ACC112 (cell line): ENCODE data around the gene BPTF.
"Not testable (repeated sequence)": the region's sequence is repeated elsewhere in the genome, so short reads cannot be mapped to it uniquely, and the experiment has no call there.

Experiments used
- H2AFZ ChIP-seq: fragments of 200-600 bp; sonication (generic); one replicate; pipeline ENCODE4 v1.6.0; 2017; ENCODE audit warnings: antibody characterized with exemption, low read length; ENCODE audit not compliant: unreplicated experiment
- H3K27ac ChIP-seq: fragments of 200-600 bp; sonication (generic); 2 replicates; pipeline ENCODE4 v1.5.1; 2014; ENCODE audit warnings: low read depth, mild to moderate bottlenecking, antibody characterized with exemption, low read length, moderate library complexity
- H3K27me3 ChIP-seq: fragments of 200-600 bp; sonication (generic); 2 replicates; pipeline ENCODE4 v1.6.1; 2014; ENCODE audit warnings: mild to moderate bottlenecking, antibody characterized with exemption, low read length, moderate library complexity, mixed read lengths; ENCODE audit not compliant: insufficient read depth
- H3K36me3 ChIP-seq: fragments of 200-600 bp; sonication (generic); 2 replicates; pipeline ENCODE4 v1.6.1; 2016; ENCODE audit warnings: mild to moderate bottlenecking, antibody characterized with exemption, low read length, moderate library complexity, mixed read lengths; ENCODE audit not compliant: insufficient read depth
- H3K4me1 ChIP-seq: fragments of 200-600 bp; sonication (generic); one replicate; pipeline ENCODE4 v1.6.1; 2016; ENCODE audit warnings: low read length, mixed read lengths; ENCODE audit not compliant: insufficient read depth, unreplicated experiment, control insufficient read depth
- H3K4me3 ChIP-seq: fragments of 200-600 bp; sonication (generic); 2 replicates; pipeline ENCODE4 v1.5.1; 2014; ENCODE audit warnings: mild to moderate bottlenecking, low read depth, low read length
- H3K79me2 ChIP-seq: fragments of 200-600 bp; sonication (generic); one replicate; pipeline ENCODE4 v1.6.0; 2016; ENCODE audit warnings: low read length; ENCODE audit not compliant: control insufficient read depth, unreplicated experiment, insufficient read depth

Gene BPTF

DNA sequence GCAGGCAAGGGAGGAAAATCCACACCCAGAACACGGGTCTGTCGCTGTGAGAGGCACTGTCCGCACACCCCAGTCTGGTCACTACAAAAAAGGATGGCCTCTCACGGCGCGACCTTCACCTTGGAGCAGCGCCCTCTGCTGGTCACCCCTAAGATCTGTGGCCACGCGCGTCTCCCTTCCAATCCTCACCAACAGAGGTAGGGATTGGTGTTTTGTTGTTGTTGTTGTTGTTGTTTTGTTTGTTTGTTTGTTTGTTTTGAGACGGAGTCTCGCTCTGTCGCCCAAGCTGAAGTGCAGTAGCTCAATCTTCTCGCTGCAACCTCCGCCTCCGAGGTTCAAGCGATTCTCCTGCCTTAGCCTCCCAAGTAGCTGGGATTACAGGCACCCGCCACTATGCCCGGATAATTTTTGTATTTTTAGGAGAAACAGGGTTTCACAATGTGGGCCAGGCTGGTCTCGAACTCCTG is 185.9 kb downstream of the BPTF start:
- Histone ChIP-seq H2AFZ (no peak overlapping the region), H3K27ac (no peak overlapping the region), H3K27me3 (0 out of 2 replicates have a peak, but pooled peaks cover 3% of the 10 kb centered on the region), H3K4me1 (no peaks in the 10 kb centered on the region), H3K36me3 (no peaks in the 10 kb centered on the region), H3K4me3 (no peak overlapping the region), H3K79me2 (no peaks in the 10 kb centered on the region)

DNA sequence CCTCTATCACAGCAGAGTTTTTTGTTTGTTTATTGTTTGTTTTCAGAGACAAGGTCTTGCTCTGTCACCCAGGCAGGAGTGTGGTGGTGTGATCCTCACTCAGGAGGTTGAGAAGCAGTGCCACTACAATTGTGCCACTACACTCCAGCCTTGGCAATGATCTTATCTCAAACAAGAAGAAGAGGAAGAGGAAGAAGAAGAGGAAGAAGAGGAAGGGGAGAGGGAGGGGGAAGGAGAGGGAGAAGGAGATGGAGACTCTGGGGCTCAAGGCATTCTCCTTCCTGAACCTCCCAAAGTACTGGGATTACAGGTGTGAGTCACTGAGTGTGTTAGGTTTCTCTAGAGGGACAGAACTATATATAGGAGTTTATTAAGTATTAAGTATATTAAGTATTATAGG is 188.1 kb downstream of the BPTF start:
- H3K4me3 ChIP-seq: no peak overlapping the region
- H3K36me3 ChIP-seq: no peaks in the 10 kb centered on the region
- H3K27me3 ChIP-seq: 0 out of 2 replicates have a peak, but pooled peaks cover 3% of the 10 kb centered on the region
- H3K79me2 ChIP-seq: no peaks in the 10 kb centered on the region
- no peak overlapping the region for H3K27ac ChIP-seq
- no peaks in the 10 kb centered on the region for H3K4me1 ChIP-seq
- no peak overlapping the region for H2AFZ ChIP-seq

DNA sequence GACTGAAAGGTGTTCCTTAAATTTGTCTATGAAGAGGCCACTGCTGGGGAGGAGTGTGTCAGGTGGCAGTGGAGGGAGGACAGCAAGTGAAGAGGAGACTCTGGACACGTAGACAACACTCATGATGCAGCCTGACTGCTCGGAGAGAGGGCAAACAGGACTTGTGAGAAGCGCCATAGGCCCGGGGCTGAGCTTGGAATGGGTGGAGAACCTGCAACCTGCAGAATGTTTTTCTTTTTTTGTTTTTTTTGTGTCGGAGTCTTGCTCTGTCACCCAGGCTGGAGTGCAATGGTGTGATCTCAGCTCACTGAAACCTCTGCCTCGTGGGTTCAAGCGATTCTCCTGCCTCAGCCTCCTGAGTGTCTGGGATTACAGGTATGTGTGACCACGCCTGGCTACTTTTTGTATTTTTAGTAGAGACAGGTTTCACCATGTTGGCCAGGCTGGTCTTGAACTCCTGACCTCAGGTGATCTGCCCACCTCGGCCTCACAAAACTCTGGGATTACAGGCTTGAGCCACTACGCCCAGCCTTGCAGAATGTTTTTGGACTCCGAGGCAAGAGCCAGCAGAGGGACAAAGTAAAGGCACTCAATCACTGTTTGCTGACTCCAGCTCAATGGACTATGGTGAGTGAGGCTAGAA is 189.9 kb downstream of the BPTF start:
- Histone ChIP-seq H3K36me3 (no peaks in the 10 kb centered on the region), H3K27ac (no peak overlapping the region), H2AFZ (no peak overlapping the region), H3K27me3 (0 out of 2 replicates have a peak, but pooled peaks cover 3% of the 10 kb centered on the region), H3K4me3 (no peak overlapping the region), H3K4me1 (no peaks in the 10 kb centered on the region), H3K79me2 (no peaks in the 10 kb centered on the region)

DNA sequence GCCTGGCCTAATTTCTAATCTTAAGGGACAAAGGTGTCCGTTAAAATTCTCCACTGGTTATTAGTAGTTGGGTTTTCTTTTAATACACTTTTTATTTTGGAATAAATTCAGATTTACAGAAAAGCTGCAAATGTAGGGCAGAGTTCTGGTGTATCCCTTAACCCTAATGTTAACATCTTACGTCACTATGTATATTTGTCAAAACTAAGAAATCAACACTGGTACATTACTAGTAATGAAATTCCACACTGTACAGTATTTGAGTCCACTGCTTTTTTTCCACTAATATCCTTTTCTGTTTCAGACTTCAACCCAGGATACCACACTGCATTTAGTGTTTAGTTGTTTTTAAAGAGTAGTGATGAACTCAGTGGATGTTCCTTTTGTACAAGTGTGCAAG is 191.5 kb downstream of the BPTF start:
- no peak overlapping the region for H2AFZ ChIP-seq
- H3K4me3 ChIP-seq: no peak overlapping the region
- H3K27ac ChIP-seq: no peak overlapping the region
- no peaks in the 10 kb centered on the region for H3K79me2 ChIP-seq
- 0 out of 2 replicates have a peak, but pooled peaks cover 3% of the 10 kb centered on the region for H3K27me3 ChIP-seq
- H3K4me1 ChIP-seq: peaks cover 5% of the 10 kb centered on the region
- no peaks in the 10 kb centered on the region for H3K36me3 ChIP-seq

DNA sequence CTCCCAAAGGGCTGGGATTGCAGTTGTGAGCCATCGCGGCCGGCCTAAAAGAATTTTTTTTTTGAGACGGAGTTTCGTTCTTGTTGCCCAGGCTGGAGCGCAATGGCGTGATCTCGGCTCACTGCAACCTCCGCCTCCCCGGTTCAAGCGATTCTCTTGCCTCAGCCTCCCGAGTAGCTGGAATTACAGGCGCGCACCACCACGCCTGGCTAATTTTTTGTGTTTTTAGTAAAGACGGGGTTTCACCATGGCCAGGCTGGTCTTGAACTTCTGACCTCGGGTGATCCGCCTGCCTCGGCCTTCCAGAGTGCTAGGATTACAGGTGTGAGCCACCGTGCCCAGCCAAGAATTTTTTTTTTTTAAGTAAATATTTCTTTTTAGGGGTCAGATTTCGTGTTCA is 193.2 kb downstream of the BPTF start:
- H3K27me3 ChIP-seq, H3K27ac ChIP-seq, H3K4me1 ChIP-seq, H3K4me3 ChIP-seq, H3K79me2 ChIP-seq, H3K36me3 ChIP-seq, H2AFZ ChIP-seq: not testable (repeated sequence)

DNA sequence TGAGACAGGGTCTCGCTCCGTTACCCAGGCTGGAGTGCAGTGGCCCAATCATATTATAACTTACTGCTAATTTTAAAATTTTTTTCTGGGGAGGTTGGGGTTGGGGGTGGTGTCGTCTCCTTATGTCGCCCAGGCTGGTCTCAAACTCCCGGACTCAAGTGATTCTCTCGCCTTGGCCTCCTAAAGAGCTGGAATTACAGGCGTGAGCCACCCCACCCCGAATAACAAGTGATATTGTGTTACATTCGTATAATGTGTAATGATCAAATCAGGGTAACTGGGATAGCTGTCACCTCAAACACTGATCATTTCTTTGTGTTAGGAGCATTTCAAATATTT is 194.0 kb downstream of the BPTF start:
- Histone ChIP-seq H3K36me3 (no peaks in the 10 kb centered on the region), H3K27ac (no peak overlapping the region), H3K79me2 (no peaks in the 10 kb centered on the region), H3K4me1 (peaks cover 5% of the 10 kb centered on the region), H3K27me3 (0 out of 2 replicates have a peak, but pooled peaks cover 3% of the 10 kb centered on the region), H2AFZ (no peak overlapping the region), H3K4me3 (no peak overlapping the region)

DNA sequence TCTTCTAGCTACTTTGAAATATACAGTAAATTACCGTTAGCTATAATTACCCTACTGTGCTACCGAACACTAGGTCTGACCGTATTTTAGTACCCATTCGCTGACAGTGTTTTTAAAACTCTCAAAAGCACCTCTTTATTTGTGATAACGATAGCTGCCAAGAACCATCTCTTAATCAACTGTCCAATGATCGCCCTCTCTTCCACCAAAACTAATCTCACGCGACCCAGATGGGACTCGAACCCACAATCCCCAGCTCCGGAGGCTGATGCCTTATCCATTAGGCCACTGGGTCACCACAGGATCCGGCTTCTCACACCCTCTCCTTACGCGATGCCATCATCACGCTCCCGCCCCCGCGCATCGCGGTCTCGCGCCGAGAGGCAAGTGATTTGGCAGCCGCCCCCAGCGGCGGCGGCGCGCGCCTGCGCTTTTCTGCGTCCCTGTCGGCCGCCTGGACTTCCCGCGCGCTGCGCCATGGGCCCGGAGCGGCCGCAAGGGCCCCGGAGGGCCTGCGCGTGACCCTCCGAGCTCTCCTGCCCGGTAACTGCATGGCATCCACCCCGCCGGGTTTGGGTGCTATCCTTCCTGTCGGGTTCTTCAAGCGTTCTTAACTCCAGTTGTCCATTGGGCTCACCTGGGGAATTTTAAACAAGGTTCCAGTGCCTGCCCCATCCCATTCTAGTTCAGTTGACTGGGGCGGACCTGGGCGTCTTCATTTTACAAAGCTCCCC is 194.5 kb downstream of the BPTF start:
- Histone ChIP-seq H3K36me3 (no peaks in the 10 kb centered on the region), H3K27ac (peak overlapping the region; percentile 38; the same call in 1 of the 2 replicates), H3K27me3 (0 out of 2 replicates have a peak, but pooled peaks cover 2% of the 10 kb centered on the region), H3K4me3 (peak overlapping the region; percentile 80), H3K4me1 (peaks cover 5% of the 10 kb centered on the region), H3K79me2 (no peaks in the 10 kb centered on the region), H2AFZ (peak overlapping the region; percentile 98)

DNA sequence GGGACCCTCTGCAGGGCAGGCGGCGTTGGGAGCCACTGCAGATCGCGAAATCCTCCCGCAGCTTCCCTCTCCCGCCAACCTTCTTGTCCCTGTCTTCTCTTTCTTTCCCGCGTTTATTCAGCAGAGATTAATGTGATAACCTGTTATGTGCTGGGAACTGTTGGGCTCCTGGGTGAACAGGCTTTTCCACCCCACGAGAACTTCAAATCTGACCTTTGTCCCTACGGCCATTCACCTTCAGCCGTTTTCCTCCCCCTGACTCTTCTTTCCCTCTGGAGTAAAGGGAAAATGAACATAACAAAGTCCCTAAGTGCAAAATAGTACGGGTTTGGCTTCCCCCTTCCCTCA is 195.1 kb downstream of the BPTF start:
- Histone ChIP-seq H3K27ac (peak overlapping the region; percentile 38; the same call in 1 of the 2 replicates), H3K4me3 (peak overlapping the region; percentile 80), H3K4me1 (peaks cover 5% of the 10 kb centered on the region), H2AFZ (peak overlapping the region; percentile 98), H3K27me3 (no peaks in the 10 kb centered on the region), H3K79me2 (no peaks in the 10 kb centered on the region), H3K36me3 (no peaks in the 10 kb centered on the region)

DNA sequence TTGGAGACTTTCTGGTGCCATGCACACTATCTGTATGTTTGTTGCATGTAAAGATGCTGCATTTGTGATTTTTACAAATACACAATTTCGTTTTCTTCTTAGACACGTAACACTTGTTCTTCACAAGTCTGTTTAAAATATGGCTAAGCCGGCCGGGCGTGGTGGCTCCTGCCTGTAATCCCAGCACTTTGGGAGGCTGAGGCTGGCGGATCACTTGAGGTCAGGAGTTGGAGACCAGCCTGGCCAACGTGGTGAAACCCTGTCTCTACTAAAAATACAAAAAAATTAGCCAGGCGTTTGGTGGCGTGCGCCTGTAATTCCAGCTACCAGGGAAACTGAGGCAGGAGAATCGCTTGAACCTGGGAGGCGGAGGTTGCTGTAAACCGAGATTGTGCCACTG is 195.5 kb downstream of the BPTF start:
- peak overlapping the region; percentile 98 for H2AFZ ChIP-seq
- H3K4me3 ChIP-seq: peak overlapping the region; percentile 80
- H3K27me3 ChIP-seq, H3K79me2 ChIP-seq, H3K4me1 ChIP-seq, H3K36me3 ChIP-seq: not testable (repeated sequence)
- H3K27ac ChIP-seq: peak overlapping the region; percentile 38; the same call in 1 of the 2 replicates

DNA sequence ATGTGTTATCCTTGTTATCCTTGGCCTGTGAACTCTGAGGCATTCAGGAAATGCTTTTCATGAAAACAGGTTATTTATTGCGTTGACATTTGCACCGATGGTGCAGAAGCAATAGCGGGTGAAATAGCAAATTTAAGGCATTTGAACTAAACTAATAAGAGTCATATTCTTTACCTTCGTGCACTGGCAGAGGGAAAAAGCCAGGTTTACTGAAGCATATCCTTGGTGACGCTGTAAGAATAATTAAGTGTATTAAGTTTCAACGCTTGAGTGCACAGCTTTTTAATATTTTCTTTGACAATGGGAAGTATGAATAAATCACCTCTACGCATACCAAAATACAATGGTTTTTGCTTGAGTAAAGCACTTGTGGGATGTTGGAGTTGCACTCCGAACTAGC is 196.7 kb downstream of the BPTF start:
- Histone ChIP-seq H3K27ac (no peak overlapping the region), H3K79me2 (no peaks in the 10 kb centered on the region), H3K4me1 (peaks cover 5% of the 10 kb centered on the region), H3K27me3 (no peaks in the 10 kb centered on the region), H3K36me3 (no peaks in the 10 kb centered on the region), H2AFZ (no peak overlapping the region), H3K4me3 (no peak overlapping the region)

DNA sequence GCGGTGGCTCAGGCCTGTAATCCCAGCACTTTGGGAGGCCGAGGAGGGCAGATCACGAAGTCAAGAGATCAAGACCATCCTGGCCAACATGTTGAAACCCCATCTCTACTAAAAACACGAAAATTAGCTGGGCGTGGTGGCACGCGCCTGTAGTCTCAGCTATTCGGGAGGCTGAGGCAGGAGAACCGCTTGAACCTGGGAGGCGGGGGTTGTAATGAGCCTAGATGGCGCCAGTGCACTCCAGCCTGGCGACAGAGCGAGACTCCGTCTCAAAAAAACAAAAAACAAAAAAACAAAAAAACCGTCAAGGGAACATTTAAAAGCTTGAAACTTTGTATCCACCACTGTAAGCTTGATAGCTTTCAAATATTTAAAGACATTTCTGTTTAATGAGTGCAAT is 197.2 kb downstream of the BPTF start:
- not testable (repeated sequence) for H3K79me2 ChIP-seq, H2AFZ ChIP-seq, H3K4me3 ChIP-seq, H3K27me3 ChIP-seq, H3K27ac ChIP-seq, H3K36me3 ChIP-seq, H3K4me1 ChIP-seq
